HuH-7 (cell line): ENCODE measurements around the gene MVB12A.

Source experiments
- DNase-seq: peaks from one replicate; pipeline ENCODE4 v3.0.0; 2011; ENCODE audit warnings: low spot score

MVB12A gene

GRCh38 chr19:17473041-17473440 lies 53.2 kb downstream of the MVB12A start:
- no peak for DNase-seq
